GM19043 (cell line): ENCODE data around the gene ARID1B.
A peak's percentile ranks its signal among the peaks of the same experiment; 100 is the strongest.

Source experiments
- ATAC-seq: cut with Tn5 transposase; IDR thresholded peaks from one replicate; pipeline ENCODE4 v1.9.1; 2021; ENCODE audit warnings: low read depth; ENCODE audit not compliant: unreplicated experiment

ARID1B gene

GRCh38 chr6:157063176-157063905 lies 286.2 kb downstream of the ARID1B start:
- no peak for ATAC-seq

GRCh38 chr6:157063923-157064322 lies 286.7 kb downstream of the ARID1B start:
- no peak for ATAC-seq

- ATAC-seq: no peak
These were observed 287.3 kb downstream of the ARID1B start for GRCh38 chr6:157064502-157064901.

- ATAC-seq: no peak
These were observed 288.2 kb downstream of the ARID1B start for GRCh38 chr6:157065366-157065765.

- no peak for ATAC-seq
These were observed 289.8 kb downstream of the ARID1B start for GRCh38 chr6:157066781-157067491.

- ATAC-seq: no peak
These were observed 290.3 kb downstream of the ARID1B start for GRCh38 chr6:157067507-157067906.

GRCh38 chr6:157068691-157069324 lies 291.6 kb downstream of the ARID1B start:
- peak; percentile 96 for ATAC-seq

GRCh38 chr6:157069585-157069984 lies 292.4 kb downstream of the ARID1B start:
- ATAC-seq: no peak

- no peak for ATAC-seq
These were observed 293.4 kb downstream of the ARID1B start for GRCh38 chr6:157070403-157071107.

GRCh38 chr6:157072128-157072527 lies 294.9 kb downstream of the ARID1B start:
- ATAC-seq: no peak

- no peak for ATAC-seq
These were observed 296.4 kb downstream of the ARID1B start for GRCh38 chr6:157073596-157073995.

GRCh38 chr6:157074969-157075368 lies 297.8 kb downstream of the ARID1B start:
- ATAC-seq: no peak

- peak; percentile 74 for ATAC-seq
These were observed 298.6 kb downstream of the ARID1B start for GRCh38 chr6:157075549-157076450.

GRCh38 chr6:157076451-157076822 lies 299.3 kb downstream of the ARID1B start:
- ATAC-seq: no peak

- ATAC-seq: no peak
These were observed 300.1 kb downstream of the ARID1B start for GRCh38 chr6:157077251-157077650.

- ATAC-seq: no peak
These were observed 301.1 kb downstream of the ARID1B start for GRCh38 chr6:157078326-157078725.

- ATAC-seq: no peak
These were observed 302.1 kb downstream of the ARID1B start for GRCh38 chr6:157079277-157079676.

GRCh38 chr6:157079771-157080170 lies 302.6 kb downstream of the ARID1B start:
- no peak for ATAC-seq

GRCh38 chr6:157080986-157081391 lies 303.8 kb downstream of the ARID1B start:
- ATAC-seq: no peak

GRCh38 chr6:157083343-157083742 lies 306.2 kb downstream of the ARID1B start:
- no peak for ATAC-seq
